Measurements from ENCODE around the gene ZKSCAN1. TPM values are rescaled to one million over a fixed set of nuclear protein-coding genes. Genes with fewer than 3 reads are reported as not detected.
A peak's percentile ranks its signal among the peaks of the same experiment; 100 is the strongest.

ZKSCAN1 gene
- total RNA-seq, 1 donor from 2014 or later, result 33.3 TPM

DNA sequence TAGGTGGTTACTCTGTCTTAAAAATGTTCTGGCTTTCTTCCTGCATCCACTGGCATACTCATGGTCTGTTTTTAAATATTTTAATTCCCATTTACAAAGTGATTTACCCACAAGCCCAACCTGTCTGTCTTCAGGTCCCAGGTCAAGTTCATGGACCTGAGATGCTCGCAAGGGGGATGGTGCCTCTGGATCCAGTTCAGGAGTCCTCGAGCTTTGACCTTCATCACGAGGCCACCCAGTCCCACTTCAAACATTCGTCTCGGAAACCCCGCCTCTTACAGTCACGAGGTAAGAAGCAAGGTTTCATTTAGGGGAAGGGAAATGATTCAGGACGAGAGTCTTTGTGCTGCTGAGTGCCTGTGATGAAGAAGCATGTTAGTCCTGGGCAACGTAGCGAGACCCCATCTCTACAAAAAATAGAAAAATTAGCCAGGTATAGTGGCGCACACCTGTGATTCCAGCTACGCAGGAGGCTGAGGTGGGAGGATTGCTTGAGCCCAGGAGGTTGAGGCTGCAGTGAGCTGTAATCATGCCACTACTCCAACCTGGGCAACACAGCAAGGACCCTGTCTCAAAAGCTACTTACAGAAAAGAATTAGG lies 8.7 kb downstream of the ZKSCAN1 start:
- no peak for ATAC-seq
- no peak for DNase-seq
- intact Hi-C loops (cut with micrococcal nuclease), result no loop called here

- no peak for ATAC-seq
- no peak for DNase-seq
- intact Hi-C loops (cut with micrococcal nuclease), result no loop called here
These were observed 11.8 kb downstream of the ZKSCAN1 start for GRCh38 chr7:100027197-100027596.

DNA sequence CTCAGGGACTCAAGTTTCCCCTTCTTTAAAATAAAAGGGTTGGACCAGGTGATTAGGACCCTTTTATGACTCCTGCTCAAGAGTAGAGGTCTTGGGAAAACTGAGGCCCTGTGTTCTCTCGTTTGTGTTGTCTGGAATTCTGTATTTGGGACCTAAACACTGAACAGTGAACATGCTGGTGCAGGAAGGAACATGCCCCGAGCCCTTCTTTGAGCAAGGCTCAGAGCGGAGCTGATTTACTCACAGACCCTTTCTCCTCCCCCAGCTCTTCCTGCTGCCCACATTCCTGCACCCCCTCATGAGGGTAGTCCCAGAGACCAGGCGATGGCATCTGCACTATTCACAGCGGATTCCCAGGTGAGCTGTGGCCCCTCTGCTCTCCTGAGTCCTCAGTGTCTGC lies 14.2 kb downstream of the ZKSCAN1 start:
- intact Hi-C loops (cut with micrococcal nuclease), result no loop called here
- DNase-seq, result no peak
- ATAC-seq, result no peak

DNA sequence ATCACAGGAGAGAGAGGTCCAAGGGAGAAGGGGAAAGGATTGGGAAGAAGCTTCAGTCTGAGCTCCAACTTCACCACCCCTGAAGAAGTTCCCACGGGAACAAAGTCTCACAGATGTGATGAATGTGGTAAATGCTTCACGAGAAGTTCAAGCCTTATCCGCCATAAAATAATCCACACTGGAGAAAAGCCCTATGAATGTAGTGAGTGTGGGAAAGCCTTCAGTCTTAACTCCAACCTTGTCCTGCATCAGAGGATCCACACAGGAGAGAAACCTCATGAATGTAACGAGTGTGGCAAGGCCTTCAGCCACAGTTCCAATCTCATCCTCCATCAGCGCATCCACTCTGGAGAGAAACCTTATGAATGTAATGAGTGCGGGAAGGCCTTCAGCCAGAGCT lies 18.1 kb downstream of the ZKSCAN1 start:
- intact Hi-C loops (cut with micrococcal nuclease), result no loop called here

GRCh38 chr7:100034871-100035510 lies 19.6 kb downstream of the ZKSCAN1 start:
- DNase-seq (no peak), ATAC-seq (no peak)
- intact Hi-C loops (cut with micrococcal nuclease), result no loop called here

More for the DNA sequence above, 18.1 kb downstream of the ZKSCAN1 start:
- ATAC-seq (no peak), DNase-seq (no peak)

- ATAC-seq, result no peak
- no peak for DNase-seq
- intact Hi-C loops (cut with micrococcal nuclease), result no loop called here
These were observed 20.5 kb downstream of the ZKSCAN1 start for GRCh38 chr7:100035876-100036275.

DNA sequence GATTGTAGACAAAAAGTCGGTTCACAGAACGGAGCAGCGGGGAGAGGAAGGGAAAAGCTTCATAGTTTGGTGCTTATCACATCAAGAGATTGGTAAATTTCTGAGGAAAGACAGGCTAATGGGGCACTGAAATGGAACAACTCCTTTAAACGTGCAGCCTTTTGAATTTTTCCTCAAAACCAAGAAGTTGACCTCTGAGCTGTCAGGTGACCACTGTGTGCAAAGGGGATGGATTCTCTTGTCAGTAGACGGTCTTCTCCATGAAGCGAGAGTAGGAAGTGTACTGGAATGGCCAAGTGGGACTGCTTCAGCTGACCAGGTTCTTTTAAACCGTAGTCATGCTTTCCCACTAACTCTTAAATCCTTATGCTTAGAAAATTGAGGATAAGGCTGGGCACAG lies 22.9 kb downstream of the ZKSCAN1 start:
- no peak for ATAC-seq
- intact Hi-C loops (cut with micrococcal nuclease), result no loop called here

GRCh38 chr7:100040575-100040974 lies 25.2 kb downstream of the ZKSCAN1 start:
- ATAC-seq, result no peak
- intact Hi-C loops (cut with micrococcal nuclease), result loop anchor here (10.0 kb wide), 1 partner anchor 46 kb away; no protein-coding TSS in a partner anchor
- DNase-seq, result no peak

More for the DNA sequence above, 22.9 kb downstream of the ZKSCAN1 start:
- no peak for DNase-seq

DNA sequence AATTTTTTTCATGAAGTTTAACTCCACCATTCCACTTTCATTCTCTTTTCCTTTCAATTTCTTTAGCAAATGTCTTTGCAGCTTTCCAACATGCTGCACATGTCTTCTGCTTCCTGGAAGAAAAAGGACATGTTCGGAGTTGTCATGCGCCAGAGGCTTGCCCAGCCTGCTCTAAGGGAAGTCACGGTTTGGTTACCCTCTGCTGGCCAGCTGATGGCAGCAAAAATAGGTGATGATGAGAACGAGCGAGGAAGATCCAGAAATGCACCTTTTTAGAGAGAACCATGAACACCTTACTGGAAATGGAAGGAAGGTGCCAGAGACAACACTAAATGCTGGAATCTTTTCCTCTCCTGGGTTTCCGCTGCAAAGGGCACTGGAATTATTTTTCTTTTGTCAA lies 29.3 kb downstream of the ZKSCAN1 start:
- ATAC-seq (no peak), DNase-seq (no peak)
- intact Hi-C loops (cut with micrococcal nuclease), result loop anchor here (10.0 kb wide), 1 partner anchor 50 kb away; no protein-coding TSS in a partner anchor

DNA sequence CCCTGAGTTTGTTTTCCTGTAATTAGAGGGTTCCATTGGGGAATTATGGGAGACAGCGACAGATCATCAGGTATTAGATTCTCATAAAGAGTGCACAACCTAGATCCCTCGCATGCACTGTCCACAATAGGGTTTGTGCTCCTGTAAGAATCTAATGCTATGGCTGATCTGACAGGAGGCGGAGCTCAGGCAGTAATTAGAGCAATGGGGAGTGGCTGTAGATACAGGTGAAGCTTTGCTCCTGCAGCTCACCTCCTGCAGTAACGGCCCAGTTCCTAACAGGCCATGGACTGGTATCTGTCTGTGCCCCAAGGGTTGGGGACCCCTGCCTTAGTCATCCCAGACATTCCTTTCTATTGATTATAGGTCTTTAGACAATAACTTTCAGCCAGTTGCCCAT lies 33.3 kb downstream of the ZKSCAN1 start:
- intact Hi-C loops (cut with micrococcal nuclease), result loop anchor here (10.0 kb wide), 1 partner anchor 54 kb away; no protein-coding TSS in a partner anchor
- DNase-seq (no peak), ATAC-seq (no peak)

GRCh38 chr7:100049441-100050291 lies 34.3 kb downstream of the ZKSCAN1 start, which contains the start of gene ZSCAN21:
TSS of gene ZSCAN21 (plus strand) at chr7:100049774. CDS start at chr7:100057007, 7,233 bp downstream.
- peak; percentile 99 for ATAC-seq
- intact Hi-C loops (cut with micrococcal nuclease), result loop anchor here (10.0 kb wide), 1 partner anchor 55 kb away; no protein-coding TSS in a partner anchor
- DNase-seq, result peak; percentile 93

GRCh38 chr7:100051611-100052010 lies 36.2 kb downstream of the ZKSCAN1 start:
- no peak for DNase-seq
- intact Hi-C loops (cut with micrococcal nuclease), result no loop called here
- no peak for ATAC-seq

GRCh38 chr7:100053215-100053614 lies 37.8 kb downstream of the ZKSCAN1 start:
- intact Hi-C loops (cut with micrococcal nuclease), result no loop called here
- DNase-seq, result no peak
- ATAC-seq, result no peak

- intact Hi-C loops (cut with micrococcal nuclease), result no loop called here
- DNase-seq, result no peak
- ATAC-seq, result no peak
These were observed 41.6 kb downstream of the ZKSCAN1 start for GRCh38 chr7:100057006-100057405.

GRCh38 chr7:100059251-100059739 lies 43.9 kb downstream of the ZKSCAN1 start:
- ATAC-seq (no peak), DNase-seq (no peak)
- intact Hi-C loops (cut with micrococcal nuclease), result no loop called here

GRCh38 chr7:100061518-100062193 lies 46.3 kb downstream of the ZKSCAN1 start:
- no peak for DNase-seq
- ATAC-seq, result no peak
- intact Hi-C loops (cut with micrococcal nuclease), result no loop called here

GRCh38 chr7:100063376-100063775 lies 48.0 kb downstream of the ZKSCAN1 start:
- DNase-seq (no peak), ATAC-seq (no peak)
- intact Hi-C loops (cut with micrococcal nuclease), result no loop called here

DNA sequence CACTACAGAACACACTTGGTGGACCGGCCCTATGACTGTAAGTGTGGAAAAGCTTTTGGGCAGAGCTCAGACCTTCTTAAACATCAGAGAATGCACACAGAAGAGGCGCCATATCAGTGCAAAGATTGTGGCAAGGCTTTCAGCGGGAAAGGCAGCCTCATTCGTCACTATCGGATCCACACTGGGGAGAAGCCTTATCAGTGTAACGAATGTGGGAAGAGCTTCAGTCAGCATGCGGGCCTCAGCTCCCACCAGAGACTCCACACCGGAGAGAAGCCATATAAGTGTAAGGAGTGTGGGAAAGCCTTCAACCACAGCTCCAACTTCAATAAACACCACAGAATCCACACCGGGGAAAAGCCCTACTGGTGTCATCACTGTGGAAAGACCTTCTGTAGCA lies 48.8 kb downstream of the ZKSCAN1 start:
- no peak for DNase-seq
- no peak for ATAC-seq
- intact Hi-C loops (cut with micrococcal nuclease), result no loop called here
